HTR-8/SVneo (cell line): ENCODE results near the gene OR1E2.
"Not testable (repeated sequence)": the region's sequence is repeated elsewhere in the genome, so short reads cannot be mapped to it uniquely, and the experiment has no call there.

Experiments
- DNase-seq: peaks from one replicate; pipeline ENCODE4 v3.0.0; 2011; ENCODE audit warnings: low spot score, mixed read lengths; ENCODE audit not compliant: insufficient read length
- FAIRE-seq: peaks from 2 replicates; lab custom pipeline; 2011; peaks lifted over from hg19 to GRCh38; lab: Jason Lieb, UNC

OR1E2 gene

GRCh38 chr17:3400055-3400454 is 33.6 kb downstream of the OR1E2 start:
- no peak for DNase-seq
- FAIRE-seq = no peak

DNA sequence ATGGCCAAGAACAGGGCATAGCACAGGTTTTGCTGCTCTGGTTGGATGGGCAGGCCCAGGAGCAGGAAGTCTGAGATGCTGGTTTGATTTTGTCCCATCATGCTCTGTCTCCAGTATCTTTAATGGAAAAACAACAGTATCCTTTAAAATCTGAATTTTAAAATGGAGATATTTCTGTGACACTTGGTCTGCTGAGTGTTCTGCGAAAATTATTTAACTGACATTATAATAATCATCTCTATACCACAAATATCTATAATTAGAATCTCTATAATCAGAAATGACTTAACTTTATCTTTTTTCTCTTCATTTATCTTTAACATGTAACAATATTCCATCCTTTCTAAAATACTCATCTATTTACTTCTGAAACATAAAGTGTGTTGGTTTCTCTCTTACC is 35.3 kb downstream of the OR1E2 start, which contains the start of gene OR1E1:
Gene OR1E1 (minus strand): TSS at position 101 of the 400 bp plus-strand sequence. CDS start 0 bp downstream, at position 101.
- DNase-seq = no peak
- FAIRE-seq = no peak

DNA sequence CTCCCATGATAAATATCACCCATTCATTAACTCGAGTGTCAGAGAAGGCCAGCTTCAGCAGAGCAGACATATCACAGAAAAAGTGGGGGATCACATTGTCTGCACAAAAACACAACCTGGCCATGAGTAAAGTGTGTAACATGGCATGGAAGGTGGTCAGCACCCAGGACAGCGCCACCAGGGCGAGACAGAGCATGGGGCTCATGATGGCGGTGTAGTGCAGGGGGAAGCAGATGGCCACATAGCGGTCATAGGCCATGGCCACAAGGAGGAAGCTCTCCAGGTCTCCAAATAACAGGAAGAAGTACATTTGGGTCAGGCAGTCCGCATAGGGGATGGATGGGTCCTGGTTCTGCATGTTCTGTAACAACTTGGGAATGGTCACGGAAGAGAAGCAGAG is 35.8 kb downstream of the OR1E2 start:
- peak; percentile 96 for FAIRE-seq
- DNase-seq = not testable (repeated sequence)

DNA sequence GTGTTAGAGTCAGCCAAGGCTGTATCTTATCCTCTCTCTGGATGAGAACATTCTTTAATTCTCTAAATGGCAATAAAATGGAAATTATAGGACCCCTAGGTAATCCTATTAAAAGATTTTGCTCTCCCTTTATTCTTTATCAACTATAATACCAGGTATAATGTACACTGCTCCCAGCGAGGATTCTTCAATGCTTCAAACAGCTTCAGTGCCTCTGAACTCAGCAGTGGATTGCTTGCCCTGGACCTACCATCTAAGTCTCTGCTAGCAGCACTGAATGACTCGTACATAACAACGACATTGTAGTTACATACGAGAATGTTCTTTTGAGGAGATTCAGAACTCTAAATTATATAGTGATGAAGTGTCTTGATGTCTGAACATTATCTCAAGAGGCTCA is 43.9 kb downstream of the OR1E2 start:
- FAIRE-seq (no peak), DNase-seq (no peak)

DNA sequence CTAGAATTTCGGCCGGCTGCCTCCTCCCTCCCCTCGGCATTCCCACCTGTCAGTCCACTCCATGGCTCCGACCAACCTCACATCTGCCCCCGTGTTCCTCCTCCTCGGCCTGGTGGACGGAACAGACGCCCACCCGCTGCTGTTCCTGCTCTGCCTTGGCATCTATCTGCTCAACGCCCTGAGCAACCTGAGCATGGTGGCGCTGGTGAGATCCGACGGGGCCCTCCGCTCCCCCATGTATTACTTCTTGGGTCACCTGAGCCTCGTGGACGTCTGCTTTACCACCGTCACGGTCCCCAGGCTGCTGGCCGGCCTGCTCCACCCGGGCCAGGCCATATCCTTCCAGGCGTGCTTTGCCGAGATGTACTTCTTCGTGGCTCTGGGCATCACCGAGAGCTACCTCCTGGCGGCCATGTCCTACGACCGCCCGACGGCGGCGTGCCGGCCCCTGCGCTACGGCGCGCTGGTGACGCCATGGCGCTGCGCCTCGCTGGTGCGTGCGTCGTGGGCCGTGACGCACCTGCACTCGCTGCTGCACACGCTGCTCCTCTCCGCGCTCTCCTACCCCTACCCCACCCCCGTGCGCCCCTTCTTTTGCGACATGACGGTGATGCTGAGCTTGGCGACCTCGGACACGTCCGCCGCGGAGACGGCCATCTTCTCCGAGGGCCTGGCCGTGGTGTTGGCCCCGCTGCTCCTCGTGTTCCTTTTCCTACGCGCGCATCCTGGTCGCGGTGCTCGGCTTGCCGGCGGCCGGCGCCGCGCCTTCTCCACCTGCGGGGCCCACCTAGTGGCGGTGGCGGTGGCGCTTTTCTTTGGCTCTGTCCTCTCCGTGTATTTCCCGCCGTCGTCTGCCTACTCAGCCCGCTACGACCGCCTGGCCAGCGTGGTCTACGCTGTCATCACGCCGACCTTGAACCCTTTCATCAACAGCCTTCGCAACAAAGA is 47.5 kb downstream of the OR1E2 start, which contains the start of gene OR3A2:
Gene OR3A2 (minus strand): TSS at position 440 of the 948 bp plus-strand sequence.
- FAIRE-seq = no peak
- no peak for DNase-seq
